NT2/D1 (cell line): ENCODE data around the gene DSE.
"Not testable (repeated sequence)": the region's sequence is repeated elsewhere in the genome, so short reads cannot be mapped to it uniquely, and the experiment has no call there.

Experiments used
- DNase-seq: peaks from one replicate; pipeline ENCODE4 v3.0.0-alpha.2; 2011; ENCODE audit warnings: low read depth, low spot score
- H3K27me3 ChIP-seq: 2 replicates; pipeline ENCODE4 v1.6.0; 2011; ENCODE audit warnings: mild to moderate bottlenecking; ENCODE audit not compliant: insufficient read length, insufficient read depth
- H3K36me3 ChIP-seq: 2 replicates; pipeline ENCODE4 v1.6.1; 2011; ENCODE audit warnings: mild to moderate bottlenecking, low read length, mixed read lengths; ENCODE audit not compliant: insufficient read depth, insufficient read length
- H3K4me1 ChIP-seq: 2 replicates; pipeline ENCODE4 v1.5.1; 2011; ENCODE audit not compliant: insufficient read depth, insufficient read length
- H3K4me3 ChIP-seq: 2 replicates; pipeline ENCODE4 v1.5.1; 2011; ENCODE audit warnings: low read depth; ENCODE audit not compliant: insufficient read length
- H3K9ac ChIP-seq: 2 replicates; pipeline ENCODE4 v1.6.0; 2011; ENCODE audit warnings: low read depth; ENCODE audit not compliant: insufficient read length
- H3K9me3 ChIP-seq: 2 replicates; pipeline ENCODE4 v1.5.1; 2011; ENCODE audit warnings: mild to moderate bottlenecking, low read length; ENCODE audit not compliant: insufficient read depth
- SUZ12 ChIP-seq: IDR thresholded peaks from 2 replicates; pipeline ENCODE4 v1.6.1; 2011; ENCODE audit not compliant: insufficient read length, insufficient read depth; ENCODE audit errors: extremely low read depth
- YY1 ChIP-seq: IDR thresholded peaks from 2 replicates; pipeline ENCODE4 v1.6.1; 2011; ENCODE audit not compliant: insufficient read length, insufficient read depth
- ZNF274 ChIP-seq: IDR thresholded peaks from 2 replicates; pipeline ENCODE4 v1.6.1; 2011; ENCODE audit warnings: mild to moderate bottlenecking, low read depth, low read length

The DSE gene

GRCh38 chr6:116329156-116329555 lies 41.6 kb upstream of the DSE start:
- DNase-seq, result no peak
- TF ChIP-seq SUZ12, result no peak
- TF ChIP-seq ZNF274, result no peak
- TF ChIP-seq YY1, result no peak
- no peak overlapping the region for H3K4me3 ChIP-seq

GRCh38 chr6:116330511-116330910 lies 40.2 kb upstream of the DSE start:
- DNase-seq, result no peak
- H3K36me3 ChIP-seq, result no peaks in the 10 kb centered on the region
- TF ChIP-seq SUZ12 (no peak), ZNF274 (no peak), YY1 (no peak)
- H3K27me3 ChIP-seq, result no peaks in the 10 kb centered on the region
- H3K4me3 ChIP-seq, result no peak overlapping the region
- no peaks in the 10 kb centered on the region for H3K4me1 ChIP-seq
- H3K9me3 ChIP-seq, result peaks cover 5% of the 10 kb centered on the region
- no peak overlapping the region for H3K9ac ChIP-seq

More at GRCh38 chr6:116329156-116329555, 41.6 kb upstream of the DSE start:
- Histone ChIP-seq H3K9ac (no peak overlapping the region), H3K27me3 (no peaks in the 10 kb centered on the region), H3K4me1 (no peaks in the 10 kb centered on the region), H3K36me3 (no peaks in the 10 kb centered on the region), H3K9me3 (peaks cover 5% of the 10 kb centered on the region; the same call in 1 of the 2 replicates)

GRCh38 chr6:116332096-116332495 lies 38.7 kb upstream of the DSE start:
- Histone ChIP-seq H3K4me1 (no peaks in the 10 kb centered on the region), H3K36me3 (no peaks in the 10 kb centered on the region), H3K9ac (no peak overlapping the region), H3K4me3 (no peak overlapping the region), H3K27me3 (no peaks in the 10 kb centered on the region), H3K9me3 (peaks cover 5% of the 10 kb centered on the region)
- TF ChIP-seq YY1, result no peak
- TF ChIP-seq ZNF274, result no peak
- TF ChIP-seq SUZ12, result no peak
- DNase-seq, result no peak

- not testable (repeated sequence) for H3K36me3 ChIP-seq, H3K27me3 ChIP-seq, H3K9me3 ChIP-seq, H3K4me3 ChIP-seq, H3K4me1 ChIP-seq, H3K9ac ChIP-seq, DNase-seq
Observed at GRCh38 chr6:116334638-116335409, 35.9 kb upstream of the DSE start.

- Histone ChIP-seq H3K9ac (no peak overlapping the region), H3K9me3 (peaks cover 5% of the 10 kb centered on the region), H3K27me3 (no peaks in the 10 kb centered on the region), H3K4me1 (no peaks in the 10 kb centered on the region), H3K36me3 (no peaks in the 10 kb centered on the region), H3K4me3 (no peak overlapping the region)
- TF ChIP-seq SUZ12, result no peak
- no peak for DNase-seq
Observed at GRCh38 chr6:116335612-116336215, 35.0 kb upstream of the DSE start.

- TF ChIP-seq SUZ12 (no peak), YY1 (no peak), ZNF274 (no peak)
- no peaks in the 10 kb centered on the region for H3K4me1 ChIP-seq
- DNase-seq, result no peak
- H3K36me3 ChIP-seq, result no peaks in the 10 kb centered on the region
- H3K4me3 ChIP-seq, result no peak overlapping the region
- H3K9me3 ChIP-seq, result no peaks in the 10 kb centered on the region; the same call in 1 of the 2 replicates
- H3K9ac ChIP-seq, result no peak overlapping the region
- H3K27me3 ChIP-seq, result no peaks in the 10 kb centered on the region
Observed at GRCh38 chr6:116338943-116339342, 31.8 kb upstream of the DSE start.

GRCh38 chr6:116340625-116341024 lies 30.1 kb upstream of the DSE start:
- not testable (repeated sequence) for H3K4me1 ChIP-seq, H3K36me3 ChIP-seq, DNase-seq, H3K4me3 ChIP-seq, H3K9me3 ChIP-seq, H3K9ac ChIP-seq, H3K27me3 ChIP-seq

- no peak for TF ChIP-seq SUZ12
- TF ChIP-seq ZNF274, result no peak
- no peak for TF ChIP-seq YY1
- H3K36me3 ChIP-seq, result no peaks in the 10 kb centered on the region
- no peak overlapping the region for H3K9ac ChIP-seq
- H3K27me3 ChIP-seq, result no peaks in the 10 kb centered on the region
- no peak overlapping the region for H3K4me3 ChIP-seq
- no peaks in the 10 kb centered on the region for H3K4me1 ChIP-seq
- H3K9me3 ChIP-seq, result no peaks in the 10 kb centered on the region
- DNase-seq, result no peak
Observed at GRCh38 chr6:116349216-116349615, 21.5 kb upstream of the DSE start.
